Caco-2 (cell line): ENCODE measurements around the gene DHRSX. TPM values are rescaled to one million over a fixed set of nuclear protein-coding genes. Genes with fewer than 3 reads are reported as not detected.

Experiments
- BruUV-seq: library from RNA; stranded (reverse); fragments of 400-500 nt; replicated peaks from 2 replicates; lab custom pipeline; 2021; lab: Mats Ljungman, UMichigan
- CTCF ChIA-PET: fragments of 300-600 bp; sonication (Branson Sonifier 250); formaldehyde crosslinking; loops from one replicate; lab custom pipeline; 2022; ENCODE audit warnings: antibody characterized with exemption; lab: Charles Lee
- POLR2A ChIA-PET: fragments of 300-600 bp; sonication (Branson Sonifier 250); formaldehyde crosslinking; loops from one replicate; lab custom pipeline; 2022; ENCODE audit warnings: antibody characterized with exemption; lab: Charles Lee
- DNase-seq, 2 experiments: peaks; one replicate each; pipeline versions ENCODE4 v3.0.0 to v3.0.0-alpha.2; 2020 to 2022
- H3K27me3 ChIP-seq: replicated peaks from 2 replicates; pipeline ENCODE4 v1.6.0; 2011; ENCODE audit warnings: low read length; ENCODE audit not compliant: control insufficient read depth, insufficient read depth
- H3K36me3 ChIP-seq: 2 replicates; pipeline ENCODE4 v1.5.1; 2011; ENCODE audit warnings: low read length; ENCODE audit not compliant: control insufficient read depth, insufficient read depth
- H3K4me1 ChIP-seq: fragments of 250-450 bp; sonication (Bioruptor Pico); 2 replicates; pipeline ENCODE4 v1.5.1; 2020; ENCODE audit warnings: mild to moderate bottlenecking
- H3K4me3 ChIP-seq: 2 replicates; pipeline ENCODE4 v1.5.1; 2011; ENCODE audit warnings: low read depth, mild to moderate bottlenecking, control low read depth, low read length
- H3K9me3 ChIP-seq: fragments of 250-450 bp; sonication (Bioruptor Pico); 2 replicates; pipeline ENCODE4 v1.5.1; 2020; ENCODE audit warnings: mild to moderate bottlenecking, moderate library complexity
- H3K27ac Mint-ChIP-seq: one replicate; pipeline ENCODE4 v1.8.0; 2022; ENCODE audit warnings: mixed read lengths; ENCODE audit not compliant: unreplicated experiment
- H3K27me3 Mint-ChIP-seq: one replicate; pipeline ENCODE4 v1.8.0; 2022; ENCODE audit warnings: mixed read lengths; ENCODE audit not compliant: insufficient read depth, unreplicated experiment
- H3K36me3 Mint-ChIP-seq: one replicate; pipeline ENCODE4 v1.8.0; 2022; ENCODE audit warnings: mild to moderate bottlenecking, mixed read lengths; ENCODE audit not compliant: insufficient read depth, unreplicated experiment
- H3K4me1 Mint-ChIP-seq: one replicate; pipeline ENCODE4 v1.8.0; 2022; ENCODE audit warnings: low read depth, mixed read lengths; ENCODE audit not compliant: unreplicated experiment
- H3K4me3 Mint-ChIP-seq: one replicate; pipeline ENCODE4 v1.8.0; 2022; ENCODE audit warnings: mild to moderate bottlenecking, moderate library complexity, mixed read lengths; ENCODE audit not compliant: unreplicated experiment
- H3K9me3 Mint-ChIP-seq: one replicate; pipeline ENCODE4 v1.8.0; 2022; ENCODE audit warnings: mixed read lengths; ENCODE audit not compliant: unreplicated experiment
- intact Hi-C: fragments of 100-400 bp; cut with micrococcal nuclease; formaldehyde crosslinking; loops from one replicate; pipeline ENCODE4 v1.10.0; 2022; ENCODE audit not compliant: unreplicated experiment
- total RNA-seq: library from RNA; stranded (reverse); gene quantifications from 2 replicates; pipeline ENCODE4 v1.2.3, GENCODE V29; 2022
- TF ChIP-seq, protein P1 (sequence below), 2 experiments: fragments of 200-600 bp in 1 of 2; IDR thresholded peaks; 1 replicate in 1 of 2; 2 replicates in 1 of 2; pipeline versions ENCODE4 v1.5.1 to v1.8.0; 2011 to 2022; ENCODE audit warnings: antibody characterized with exemption in 1 of 2, control low read depth in 1 of 2, inconsistent platforms in 1 of 2, low read depth in 1 of 2, low read length in 1 of 2, mild to moderate bottlenecking in 1 of 2, moderate library complexity in 1 of 2; ENCODE audit not compliant: insufficient read depth in 1 of 2, severe bottlenecking in 1 of 2, unreplicated experiment in 1 of 2

Gene DHRSX
- total RNA-seq, 1 experiment from 2014 or later: 64.1 TPM

- Histone ChIP-seq H3K4me3 (no peak overlapping the region), H3K36me3 (no peaks in the 10 kb centered on the region), H3K9me3 (peaks cover 13% of the 10 kb centered on the region; the same call in 1 of the 2 replicates), H3K27me3 (no peaks in the 10 kb centered on the region), H3K4me1 (no peaks in the 10 kb centered on the region)
- CTCF ChIA-PET: no interaction called here
- POLR2A ChIA-PET: no interaction called here
- H3K27me3 Mint-ChIP-seq: no peaks in the 10 kb centered on the region
- DNase-seq: no peak
- H3K36me3 Mint-ChIP-seq: peaks cover 25% of the 10 kb centered on the region
- H3K4me3 Mint-ChIP-seq: no peak overlapping the region
- H3K4me1 Mint-ChIP-seq: no peaks in the 10 kb centered on the region
- BruUV-seq: no TSS peak
- intact Hi-C loops: no loop called here
- H3K9me3 Mint-ChIP-seq: peaks cover 56% of the 10 kb centered on the region
- TF ChIP-seq, protein P1, sequence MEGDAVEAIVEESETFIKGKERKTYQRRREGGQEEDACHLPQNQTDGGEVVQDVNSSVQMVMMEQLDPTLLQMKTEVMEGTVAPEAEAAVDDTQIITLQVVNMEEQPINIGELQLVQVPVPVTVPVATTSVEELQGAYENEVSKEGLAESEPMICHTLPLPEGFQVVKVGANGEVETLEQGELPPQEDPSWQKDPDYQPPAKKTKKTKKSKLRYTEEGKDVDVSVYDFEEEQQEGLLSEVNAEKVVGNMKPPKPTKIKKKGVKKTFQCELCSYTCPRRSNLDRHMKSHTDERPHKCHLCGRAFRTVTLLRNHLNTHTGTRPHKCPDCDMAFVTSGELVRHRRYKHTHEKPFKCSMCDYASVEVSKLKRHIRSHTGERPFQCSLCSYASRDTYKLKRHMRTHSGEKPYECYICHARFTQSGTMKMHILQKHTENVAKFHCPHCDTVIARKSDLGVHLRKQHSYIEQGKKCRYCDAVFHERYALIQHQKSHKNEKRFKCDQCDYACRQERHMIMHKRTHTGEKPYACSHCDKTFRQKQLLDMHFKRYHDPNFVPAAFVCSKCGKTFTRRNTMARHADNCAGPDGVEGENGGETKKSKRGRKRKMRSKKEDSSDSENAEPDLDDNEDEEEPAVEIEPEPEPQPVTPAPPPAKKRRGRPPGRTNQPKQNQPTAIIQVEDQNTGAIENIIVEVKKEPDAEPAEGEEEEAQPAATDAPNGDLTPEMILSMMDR (IDR thresholded peaks at IDR 0.05; ENCODE audit: insufficient read depth in 1 of 2, low read depth in 1 of 2, low read length in 1 of 2, severe bottlenecking in 1 of 2, unreplicated experiment in 1 of 2): no peak
- no peak overlapping the region for H3K27ac Mint-ChIP-seq
Measured at GRCh38 chrX:2224597-2225235, 276.1 kb downstream of the DHRSX start.

DNA sequence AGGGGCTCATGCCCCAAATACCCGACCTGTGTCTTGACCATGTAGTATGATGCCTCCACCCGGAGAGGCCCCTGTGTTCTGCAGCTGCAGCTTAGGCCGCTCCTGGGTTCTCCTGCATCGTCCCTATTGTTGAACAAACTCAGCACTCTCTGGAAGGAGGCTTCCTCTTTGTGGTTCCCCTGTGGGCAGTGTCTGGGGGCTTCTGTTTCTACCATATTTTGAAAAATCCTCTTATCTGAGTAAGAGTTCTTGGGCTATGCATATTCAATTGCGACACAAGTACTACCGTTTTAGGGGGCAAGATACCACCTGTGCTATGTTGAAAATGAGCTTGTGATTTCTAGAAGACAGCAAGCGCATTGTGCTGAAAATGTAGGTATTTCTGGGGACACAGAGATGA lies 276.6 kb downstream of the DHRSX start:
- H3K27me3 ChIP-seq: no peaks in the 10 kb centered on the region
- no TSS peak for BruUV-seq
- no peak for DNase-seq
- ChIA-PET POLR2A (no interaction called here), CTCF (no interaction called here)
- H3K9me3 ChIP-seq: peaks cover 17% of the 10 kb centered on the region; the same call in 1 of the 2 replicates
- Mint-ChIP-seq H3K27me3 (no peaks in the 10 kb centered on the region), H3K27ac (no peak overlapping the region), H3K9me3 (peaks cover 50% of the 10 kb centered on the region), H3K4me1 (no peaks in the 10 kb centered on the region), H3K36me3 (peaks cover 20% of the 10 kb centered on the region), H3K4me3 (no peak overlapping the region)
- no peaks in the 10 kb centered on the region for H3K36me3 ChIP-seq
- intact Hi-C loops: no loop called here
- no peak overlapping the region for H3K4me3 ChIP-seq
- no peaks in the 10 kb centered on the region for H3K4me1 ChIP-seq
- TF ChIP-seq, protein P1 (IDR thresholded peaks at IDR 0.05; ENCODE audit: insufficient read depth in 1 of 2, low read depth in 1 of 2, low read length in 1 of 2, severe bottlenecking in 1 of 2, unreplicated experiment in 1 of 2): no peak

GRCh38 chrX:2220829-2221567 lies 279.8 kb downstream of the DHRSX start:
- POLR2A ChIA-PET: no interaction called here
- TF ChIP-seq, protein P1 (IDR thresholded peaks at IDR 0.05; ENCODE audit: insufficient read depth in 1 of 2, low read depth in 1 of 2, low read length in 1 of 2, severe bottlenecking in 1 of 2, unreplicated experiment in 1 of 2): no peak
- H3K36me3 Mint-ChIP-seq: peaks cover 21% of the 10 kb centered on the region

More at GRCh38 chrX:2220829-2221567, 279.8 kb downstream of the DHRSX start:
- no peaks in the 10 kb centered on the region for H3K27me3 ChIP-seq
- no peaks in the 10 kb centered on the region for H3K4me1 ChIP-seq
- H3K4me1 Mint-ChIP-seq: no peaks in the 10 kb centered on the region
- intact Hi-C loops: no loop called here
- H3K27ac Mint-ChIP-seq: no peak overlapping the region
- no peak for DNase-seq
- peaks cover 37% of the 10 kb centered on the region for H3K9me3 Mint-ChIP-seq
- no peak overlapping the region for H3K4me3 Mint-ChIP-seq
- no peak overlapping the region for H3K4me3 ChIP-seq
- peaks cover 13% of the 10 kb centered on the region; the same call in 1 of the 2 replicates for H3K9me3 ChIP-seq
- H3K27me3 Mint-ChIP-seq: no peaks in the 10 kb centered on the region
- no TSS peak for BruUV-seq
- CTCF ChIA-PET: no interaction called here
- no peaks in the 10 kb centered on the region for H3K36me3 ChIP-seq
